ENCODE data around the gene ATG10. TPM values are rescaled to one million over a fixed set of nuclear protein-coding genes. Genes with fewer than 3 reads are reported as not detected.

The ATG10 gene
- total RNA-seq, 1 experiment from 2014 or later = 12.2 TPM

- 0 out of 2 replicates have a peak overlapping the region, but pooled peaks have one; percentile 6 for H3K4me3 Mint-ChIP-seq
- H3K4me1 Mint-ChIP-seq = peaks cover 52% of the 10 kb centered on the region
- no peak for DNase-seq (ENCODE audit: low spot score)
- CTCF ChIA-PET = interaction anchor here (0.9 to 2.2 kb wide), 5 partner anchors 17 to 544 kb away, joined by 3 to 9 read pairs (median 4); partner anchors contain the start of gene SSBP2
- POLR2A ChIA-PET = interaction anchor here (2.4 to 2.8 kb wide), 2 partner anchors 17 to 20 kb away, joined by 7 to 14 read pairs; partner anchors contain the start of gene RPS23
- no peaks in the 10 kb centered on the region for H3K36me3 Mint-ChIP-seq
- H3K27me3 Mint-ChIP-seq (ENCODE audit: low read depth) = peaks cover 12% of the 10 kb centered on the region
- H3K27ac Mint-ChIP-seq = no peak overlapping the region
- peaks cover 6% of the 10 kb centered on the region for H3K9me3 Mint-ChIP-seq
- 0 out of 2 replicates have a peak, but pooled peaks have one; percentile 26 for TF ChIP-seq NFYB (CRISPR knock-in tag; conservative IDR thresholded peaks at IDR 0.05; ENCODE audit: low read depth)
- TF ChIP-seq RELA (CRISPR knock-in tag; IDR thresholded peaks at IDR 0.05; ENCODE audit: borderline replicate concordance) = no peak
- no peak for TF ChIP-seq ZNF281 (CRISPR knock-in tag; IDR thresholded peaks at IDR 0.05)
- ATAC-seq = 0 out of 2 replicates have a peak, but pooled peaks have one; percentile 20
Observed at GRCh38 chr5:82295144-82295543, 323.3 kb downstream of the ATG10 start.

GRCh38 chr5:82295959-82296531 is 324.2 kb downstream of the ATG10 start:
- Mint-ChIP-seq H3K4me3 (no peak overlapping the region), H3K4me1 (peaks cover 44% of the 10 kb centered on the region), H3K36me3 (no peaks in the 10 kb centered on the region), H3K9me3 (peaks cover 9% of the 10 kb centered on the region), H3K27me3 (ENCODE audit: low read depth) (peaks cover 9% of the 10 kb centered on the region), H3K27ac (no peak overlapping the region)
- ChIA-PET POLR2A (no interaction called here), CTCF (interaction anchor here (1.0 to 1.5 kb wide), 2 partner anchors 16 to 38 kb away, joined by 4 read pairs; no protein-coding TSS in a partner anchor)
- DNase-seq (ENCODE audit: low spot score) = no peak
- TF ChIP-seq SOX15 (CRISPR knock-in tag; IDR thresholded peaks at IDR 0.05) (no peak), RELA (CRISPR knock-in tag; IDR thresholded peaks at IDR 0.05; ENCODE audit: borderline replicate concordance) (no peak), SMAD3 (CRISPR knock-in tag; IDR thresholded peaks at IDR 0.05; ENCODE audit: borderline replicate concordance) (no peak), ERG (CRISPR knock-in tag; IDR thresholded peaks at IDR 0.05) (no peak), ELF4 (CRISPR knock-in tag; IDR thresholded peaks at IDR 0.05; ENCODE audit: low read depth) (no peak), OVOL2 (CRISPR knock-in tag; IDR thresholded peaks at IDR 0.05; ENCODE audit: borderline replicate concordance) (no peak), ZNF532 (CRISPR knock-in tag; IDR thresholded peaks at IDR 0.05; ENCODE audit: borderline replicate concordance) (no peak)
- no peak for ATAC-seq

- ChIA-PET POLR2A (no interaction called here), CTCF (interaction anchor here (1.0 kb wide), 1 partner anchor 15 kb away, joined by 4 read pairs; no protein-coding TSS in a partner anchor)
- no peaks in the 10 kb centered on the region for H3K36me3 Mint-ChIP-seq
- TF ChIP-seq ZNF396 (CRISPR knock-in tag; IDR thresholded peaks at IDR 0.05; ENCODE audit: borderline replicate concordance) = no peak
- TF ChIP-seq USF2 (CRISPR knock-in tag; IDR thresholded peaks at IDR 0.05) = no peak
- no peak for TF ChIP-seq NFATC4 (CRISPR knock-in tag; IDR thresholded peaks at IDR 0.05)
- TF ChIP-seq MXD4 (CRISPR knock-in tag; IDR thresholded peaks at IDR 0.05; ENCODE audit: borderline replicate concordance) = no peak
- no peak for TF ChIP-seq NFYB (CRISPR knock-in tag; conservative IDR thresholded peaks at IDR 0.05; ENCODE audit: low read depth)
- no peak for TF ChIP-seq E2F5 (CRISPR knock-in tag; IDR thresholded peaks at IDR 0.05)
- TF ChIP-seq OVOL2 (CRISPR knock-in tag; IDR thresholded peaks at IDR 0.05; ENCODE audit: borderline replicate concordance) = no peak
- no peak for TF ChIP-seq FOXP4 (CRISPR knock-in tag; IDR thresholded peaks at IDR 0.05)
- TF ChIP-seq CREM (CRISPR knock-in tag; IDR thresholded peaks at IDR 0.05) = no peak
- no peak for TF ChIP-seq NR1H2 (CRISPR knock-in tag; IDR thresholded peaks at IDR 0.05)
Observed at GRCh38 chr5:82296929-82297328, 325.1 kb downstream of the ATG10 start.

More at GRCh38 chr5:82296929-82297328, 325.1 kb downstream of the ATG10 start:
- ATAC-seq (peak; percentile 13; the same call in 1 of the 2 replicates), DNase-seq (ENCODE audit: low spot score) (no peak)
- Mint-ChIP-seq H3K4me1 (peaks cover 38% of the 10 kb centered on the region), H3K27me3 (ENCODE audit: low read depth) (peaks cover 4% of the 10 kb centered on the region), H3K27ac (no peak overlapping the region), H3K4me3 (no peak overlapping the region), H3K9me3 (peaks cover 9% of the 10 kb centered on the region)

Data from WTC11 (cell line).